HCEC 1CT (cell line): ENCODE data around the gene CDH4.
"Not testable (repeated sequence)": the region's sequence is repeated elsewhere in the genome, so short reads cannot be mapped to it uniquely, and the experiment has no call there.

Experiments
- DNase-seq: peaks from one replicate; pipeline ENCODE4 v3.0.0-alpha.2; 2017

CDH4 gene

DNA sequence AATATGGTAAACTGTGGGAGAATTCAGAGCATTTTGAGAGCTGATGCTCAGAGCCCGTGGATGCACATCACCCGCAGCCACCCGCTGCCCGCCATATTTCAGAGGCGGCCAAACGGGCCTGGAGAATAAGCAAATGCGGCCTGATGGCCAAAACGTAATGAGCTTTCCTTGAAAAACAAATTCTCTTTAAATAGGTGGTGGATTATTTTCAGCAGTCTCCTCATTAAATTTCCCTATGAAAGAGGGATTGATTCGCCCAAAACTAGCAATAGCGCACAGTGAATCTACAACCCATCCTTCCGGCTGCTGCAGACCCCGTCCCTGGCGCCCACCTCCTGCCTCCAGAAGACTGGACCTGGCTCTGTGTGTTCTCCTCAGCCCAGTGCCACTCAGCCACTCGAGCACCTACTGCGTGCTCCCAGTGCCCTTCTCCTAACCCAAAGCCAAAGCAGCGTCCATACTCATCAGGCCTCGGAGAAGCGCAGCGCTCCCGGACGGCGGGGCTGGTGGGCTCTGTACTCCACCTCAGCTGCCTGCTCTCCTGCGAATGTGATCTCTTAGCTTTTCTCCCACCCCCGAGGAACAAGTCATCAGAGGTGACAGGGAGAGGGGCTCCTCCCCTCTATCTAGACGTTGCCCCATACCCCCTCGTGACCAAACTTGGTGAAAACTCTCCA, 588.9 kb downstream of the CDH4 start:
- no peak for DNase-seq

GRCh38 chr20:61841551-61841950, 589.5 kb downstream of the CDH4 start:
- no peak for DNase-seq

- no peak for DNase-seq
Observed at GRCh38 chr20:61841966-61842365, 589.9 kb downstream of the CDH4 start.

DNA sequence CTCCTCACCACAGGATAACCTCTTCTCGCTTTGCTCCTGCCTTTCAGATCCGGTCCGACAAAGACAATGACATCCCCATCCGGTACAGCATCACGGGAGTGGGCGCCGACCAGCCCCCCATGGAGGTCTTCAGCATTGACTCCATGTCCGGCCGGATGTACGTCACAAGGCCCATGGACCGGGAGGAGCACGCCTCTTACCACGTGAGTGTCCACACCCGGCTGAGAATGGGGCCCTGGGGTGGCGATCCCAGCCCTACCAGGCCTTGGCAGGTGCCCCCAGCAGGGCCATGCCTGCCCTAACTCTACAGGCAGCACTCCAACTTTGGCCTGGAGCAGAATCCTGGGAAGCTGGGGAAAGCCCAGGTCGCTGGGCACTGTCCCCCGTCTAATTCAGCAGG, 592.6 kb downstream of the CDH4 start:
- DNase-seq = no peak

- DNase-seq = no peak
Observed at GRCh38 chr20:61845233-61845671, 593.2 kb downstream of the CDH4 start.

DNA sequence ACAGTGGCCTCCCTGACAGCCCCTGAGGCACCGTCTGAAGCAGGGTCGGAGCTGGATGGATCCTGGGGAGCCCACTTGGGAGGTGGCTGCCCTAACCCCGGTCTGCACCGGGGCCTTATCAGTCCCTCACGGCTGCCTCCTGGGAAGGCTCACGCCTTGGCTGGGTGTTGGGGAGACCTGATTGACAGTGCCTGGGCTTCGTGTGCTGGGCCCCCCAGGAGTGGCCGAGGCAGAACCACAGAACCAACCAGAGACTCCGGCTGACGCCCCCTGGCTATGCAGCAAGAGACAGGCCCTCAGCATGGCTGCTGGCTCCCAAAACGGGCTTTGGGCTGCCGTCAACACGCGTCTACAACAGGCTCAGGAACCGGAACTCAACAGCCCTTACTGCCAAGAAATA, 594.0 kb downstream of the CDH4 start:
- no peak for DNase-seq

DNA sequence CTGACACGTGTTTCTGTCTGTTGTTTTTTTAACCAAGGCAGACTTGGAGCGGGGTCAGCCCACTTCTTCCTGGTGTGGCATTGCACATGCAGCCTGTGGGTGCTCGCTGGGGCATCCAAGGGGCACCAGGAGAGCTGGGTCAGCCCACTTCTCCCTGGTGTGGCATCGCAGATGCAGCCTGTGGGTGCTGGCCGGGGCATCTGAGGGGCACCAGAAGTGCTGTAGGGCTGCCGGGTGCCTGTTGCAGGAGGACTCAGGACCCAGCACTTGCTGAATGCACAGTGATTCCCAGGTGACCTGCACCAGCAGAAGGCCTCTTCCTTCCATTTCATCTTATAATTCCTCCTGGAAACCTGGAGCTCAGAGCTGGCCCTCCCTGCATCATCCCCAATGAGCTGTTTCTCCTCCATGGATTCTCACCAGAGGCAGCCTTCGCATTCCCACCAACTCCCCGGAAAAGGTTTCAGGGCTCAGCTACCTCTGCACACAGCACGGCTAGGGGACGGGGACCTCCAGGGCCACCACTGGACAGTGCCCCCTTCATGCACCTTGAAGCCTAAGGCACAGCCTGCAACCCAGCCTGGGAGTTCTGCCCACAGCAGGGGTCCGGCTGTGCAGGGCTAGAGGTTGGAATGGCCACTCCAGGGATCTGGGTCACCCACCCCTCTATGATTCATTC, 594.8 kb downstream of the CDH4 start:
- no peak for DNase-seq

- DNase-seq = no peak
Observed at GRCh38 chr20:61847420-61847748, 595.3 kb downstream of the CDH4 start.

DNA sequence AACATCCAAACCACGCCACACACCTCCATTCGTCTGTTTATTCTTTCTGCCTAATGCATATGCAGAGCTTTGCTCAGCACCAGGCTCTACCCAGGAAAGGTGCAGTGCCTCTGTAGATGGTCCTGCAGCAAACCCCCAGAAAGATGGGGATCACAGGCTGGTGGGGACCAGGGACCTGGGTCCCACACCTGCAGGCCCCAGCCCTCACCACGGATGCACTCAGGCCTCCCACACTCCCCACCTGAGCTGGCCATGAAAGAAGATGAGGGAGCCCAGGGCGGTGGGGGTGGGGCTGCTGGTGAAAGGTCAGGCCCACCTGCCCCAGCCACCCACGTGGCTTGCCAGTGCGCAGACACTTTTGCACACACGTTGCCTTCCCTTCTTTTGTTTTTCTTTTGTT, 595.9 kb downstream of the CDH4 start:
- DNase-seq = no peak

DNA sequence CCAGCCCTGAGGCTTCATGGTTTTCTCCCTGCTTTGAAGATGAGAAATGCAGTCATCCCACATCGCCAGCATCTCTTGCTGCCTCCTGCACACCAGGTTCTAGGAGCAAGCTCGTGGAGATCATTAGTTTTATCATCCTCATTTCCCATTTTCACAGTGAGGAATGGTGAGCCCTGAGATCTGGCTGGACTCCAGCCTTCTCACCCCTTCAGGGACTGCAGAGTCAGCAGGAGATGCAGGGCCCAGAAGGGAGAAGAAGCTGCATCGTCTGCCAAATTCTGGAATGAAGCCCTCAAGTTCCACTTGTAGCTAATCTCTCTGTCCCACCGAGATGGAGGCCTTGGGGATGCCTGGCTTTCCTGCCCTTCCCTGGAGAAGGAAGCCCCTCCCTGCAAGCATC, 596.8 kb downstream of the CDH4 start:
- no peak for DNase-seq

- no peak for DNase-seq
Observed at GRCh38 chr20:61849376-61849775, 597.3 kb downstream of the CDH4 start.

- no peak for DNase-seq
Observed at GRCh38 chr20:61849822-61850221, 597.8 kb downstream of the CDH4 start.

DNA sequence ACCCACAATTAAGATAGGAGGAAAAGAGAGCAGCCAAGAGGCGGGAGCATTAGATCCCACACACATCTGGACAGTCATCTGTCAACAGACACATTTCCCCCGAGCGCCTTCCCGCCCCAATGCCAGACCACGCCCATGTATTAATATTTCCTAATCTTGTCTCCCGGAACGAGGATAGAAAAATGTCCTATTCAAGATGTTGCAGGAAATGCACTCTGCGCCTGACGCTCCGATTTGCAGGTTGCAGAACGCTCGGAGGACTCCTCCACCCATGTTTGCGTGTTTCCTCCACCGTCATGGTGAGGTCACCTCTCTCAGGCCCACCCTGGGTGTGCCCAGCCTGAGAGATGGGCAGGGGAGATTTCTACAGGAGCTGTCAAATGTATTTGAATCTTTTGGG, 598.4 kb downstream of the CDH4 start:
- DNase-seq = no peak

DNA sequence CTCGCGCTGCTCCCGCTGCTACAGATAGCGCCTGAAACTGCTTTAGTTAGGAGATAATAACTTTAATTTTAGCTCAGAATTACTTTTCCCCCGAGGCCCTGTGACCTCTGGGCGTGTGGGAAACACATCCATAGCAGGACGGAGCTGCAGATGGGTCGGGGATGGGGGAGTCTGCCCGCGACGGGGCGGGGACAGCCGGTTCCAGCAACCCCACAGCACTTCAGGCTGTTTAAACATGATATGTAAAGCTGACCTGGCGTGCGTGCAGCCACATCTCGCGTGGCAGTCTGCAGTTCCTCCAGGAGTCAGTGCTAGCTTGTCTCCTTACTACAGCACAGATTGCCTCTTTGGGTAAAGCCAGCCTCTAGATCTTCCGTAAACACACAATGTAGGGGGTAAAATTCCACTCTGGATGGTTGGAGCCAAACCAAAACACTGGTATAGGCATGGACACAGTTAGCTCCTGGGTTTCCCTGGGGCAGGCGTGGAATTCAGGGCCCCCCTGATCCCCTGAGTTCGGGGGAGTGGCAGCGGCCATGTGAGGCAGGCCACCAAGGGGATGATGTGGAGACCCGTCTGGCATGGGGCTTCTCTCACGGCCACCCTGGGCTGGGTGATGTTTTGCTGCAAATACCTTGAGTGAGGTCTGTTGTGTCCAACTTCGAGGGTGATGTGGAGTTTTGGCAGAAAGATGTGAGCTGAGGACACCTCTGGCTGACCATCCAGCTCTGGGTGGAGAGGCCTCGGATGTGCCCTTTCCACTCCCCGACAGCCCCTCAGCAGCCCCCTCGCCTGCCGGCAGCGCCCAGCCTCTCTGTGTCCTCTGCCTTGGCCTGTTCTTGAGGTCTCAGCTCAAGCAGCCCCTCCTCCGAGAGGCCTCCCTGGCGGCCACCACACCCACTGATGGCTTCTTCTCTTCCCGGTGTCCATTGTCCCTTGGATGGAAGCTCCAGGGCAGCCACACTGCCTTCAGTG, 599.2 kb downstream of the CDH4 start:
- no peak for DNase-seq

DNA sequence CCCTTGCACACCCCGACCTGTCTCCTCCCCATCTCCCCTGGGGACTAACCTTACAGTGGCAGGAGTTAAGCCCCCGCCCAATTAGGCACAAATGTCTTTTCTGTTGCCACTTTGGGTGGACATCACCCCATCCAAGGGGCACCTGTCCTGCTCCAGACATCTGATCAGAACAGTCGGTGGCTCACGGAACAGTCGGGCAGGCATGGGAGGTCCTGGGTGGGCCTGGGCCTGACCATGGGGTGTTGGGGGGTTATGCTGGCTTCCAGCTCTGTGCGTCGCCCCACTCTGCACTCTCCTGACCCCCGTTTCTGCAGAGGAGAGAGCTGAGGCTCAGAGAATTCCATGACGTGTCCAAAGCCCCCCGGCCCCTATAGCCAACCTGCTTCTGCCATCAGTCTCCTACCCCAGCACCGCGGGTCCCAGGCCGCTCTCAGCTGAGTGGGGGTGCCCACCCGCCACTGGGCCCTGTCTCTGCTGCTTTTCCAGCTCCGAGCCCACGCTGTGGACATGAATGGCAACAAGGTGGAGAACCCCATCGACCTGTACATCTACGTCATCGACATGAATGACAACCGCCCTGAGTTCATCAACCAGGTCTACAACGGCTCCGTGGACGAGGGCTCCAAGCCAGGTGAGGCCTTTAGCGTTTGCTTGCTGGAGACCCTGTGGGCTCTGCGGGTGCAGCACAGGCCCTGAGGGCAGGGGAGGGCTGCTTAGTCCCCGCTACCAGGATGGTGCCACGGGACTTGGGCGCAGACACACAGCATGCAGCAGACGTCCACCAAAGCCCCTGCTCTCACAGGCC, 600.4 kb downstream of the CDH4 start:
- no peak for DNase-seq

GRCh38 chr20:61853073-61854005, 601.3 kb downstream of the CDH4 start:
- DNase-seq = no peak

DNA sequence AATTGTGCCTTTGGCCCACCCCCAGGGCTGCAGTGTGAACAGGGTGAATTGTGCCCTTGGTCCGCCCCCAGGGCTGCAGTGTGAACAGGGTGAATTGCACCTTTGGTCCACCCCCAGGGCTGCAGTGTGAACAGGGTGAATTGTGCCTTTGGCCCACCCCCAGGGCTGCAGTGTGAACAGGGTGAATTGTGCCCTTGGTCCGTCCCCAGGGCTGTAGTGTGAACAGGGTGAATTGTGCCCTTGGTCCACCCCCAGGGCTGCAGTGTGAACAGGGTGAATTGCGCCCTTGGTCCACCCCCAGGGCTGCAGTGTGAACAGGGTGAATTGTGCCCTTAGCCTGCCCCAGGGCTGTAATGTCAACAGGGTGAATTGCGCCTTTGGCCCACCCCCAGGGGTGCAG, 602.5 kb downstream of the CDH4 start:
- DNase-seq = not testable (repeated sequence)

GRCh38 chr20:61855286-61855685, 603.2 kb downstream of the CDH4 start:
- no peak for DNase-seq

DNA sequence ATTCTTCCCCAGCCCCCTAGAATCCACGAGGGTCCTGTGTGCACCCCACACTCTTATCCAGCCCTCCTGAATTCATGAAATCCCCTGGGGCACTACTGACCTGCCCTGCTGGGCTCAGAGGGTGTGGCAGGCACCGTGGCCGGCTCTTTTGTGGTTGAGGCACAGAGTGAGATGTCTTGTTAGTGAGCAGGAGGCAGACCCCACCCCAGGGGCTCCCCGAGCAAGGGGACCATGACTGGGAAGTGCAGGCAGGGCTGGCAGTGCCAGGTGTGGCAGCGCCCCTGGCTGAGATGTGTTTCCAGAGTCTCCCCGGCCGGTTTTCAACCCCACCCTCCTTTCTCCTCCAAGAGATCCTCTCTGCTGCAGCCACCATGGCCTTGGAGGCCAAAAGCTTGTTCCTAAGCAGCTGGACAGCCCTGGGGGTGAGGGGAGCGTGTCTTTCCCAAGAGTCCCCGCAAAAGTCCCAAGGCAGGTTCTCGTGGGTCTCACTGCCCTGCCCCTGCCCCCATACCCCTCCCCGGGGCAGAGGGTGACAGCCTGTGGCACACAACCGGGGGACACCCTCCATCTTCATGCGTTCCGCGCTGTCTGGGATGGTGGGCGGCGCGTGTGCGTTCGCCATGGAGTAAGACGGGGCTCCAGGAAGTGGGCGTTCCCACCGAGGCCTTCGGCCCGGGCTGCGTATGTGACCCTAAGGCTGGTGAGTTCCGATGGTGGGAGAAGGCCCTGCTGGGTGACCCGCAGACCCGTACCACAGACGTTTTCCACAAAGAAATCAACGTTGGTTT, 604.8 kb downstream of the CDH4 start:
- DNase-seq = no peak

DNA sequence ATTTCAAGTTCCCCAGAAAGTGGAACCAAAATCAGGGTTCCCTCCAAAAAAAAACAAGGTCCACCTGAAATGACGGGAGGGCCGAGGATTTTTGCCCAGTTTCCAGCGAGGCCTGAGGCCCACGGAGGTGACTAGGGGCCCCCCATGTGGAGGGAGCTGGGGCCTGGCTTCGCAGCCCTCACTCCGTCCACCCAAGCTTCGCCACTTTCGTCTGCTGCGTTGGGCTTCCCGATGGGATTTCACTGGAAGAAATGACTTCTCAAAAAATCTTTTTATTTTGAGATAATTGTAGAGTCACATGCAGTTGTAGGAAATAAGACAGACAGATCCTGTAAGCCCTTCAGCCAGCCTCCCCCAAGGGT, 605.3 kb downstream of the CDH4 start:
- no peak for DNase-seq

DNA sequence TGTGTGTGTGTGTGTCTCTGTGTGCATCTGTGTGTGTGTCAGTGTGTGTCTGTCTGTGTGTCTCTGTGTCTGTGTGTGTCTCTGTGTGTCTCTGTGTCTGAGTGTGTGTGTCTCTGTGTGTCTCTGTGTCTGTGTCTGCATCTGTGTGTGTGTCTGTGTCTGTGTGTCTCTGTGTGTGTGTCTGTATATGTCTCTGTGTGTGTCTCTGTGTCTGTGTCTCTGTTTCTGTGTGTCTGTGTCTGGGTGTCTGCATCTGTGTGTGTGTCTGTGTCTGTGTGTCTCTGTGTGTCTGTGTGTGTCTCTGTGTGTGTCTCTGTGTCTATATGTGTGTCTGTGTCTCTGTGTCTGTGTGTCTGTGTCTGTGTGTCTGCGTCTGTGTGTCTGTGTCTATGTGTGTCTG, 605.8 kb downstream of the CDH4 start:
- no peak for DNase-seq
